Suprapubic skin (tissue), 4 donors: ENCODE measurements around the gene CFAP20DC. TPM values are rescaled to one million over a fixed set of nuclear protein-coding genes. Genes with fewer than 3 reads are reported as not detected.

Experiments used
- DNase-seq, 2 donors: peaks; one replicate each; pipeline ENCODE4 v3.0.0-alpha.2; 2019; ENCODE audit warnings: low spot score in 2 of 2
- H3K27ac ChIP-seq: fragments of 200-600 bp; sonication (generic); one replicate; pipeline ENCODE4 v1.5.1; 2019
- H3K27me3 ChIP-seq: fragments of 200-600 bp; sonication (generic); one replicate; pipeline ENCODE4 v1.5.1; 2019
- H3K36me3 ChIP-seq: fragments of 200-600 bp; sonication (generic); one replicate; pipeline ENCODE4 v1.5.1; 2019
- H3K4me1 ChIP-seq: fragments of 200-600 bp; sonication (generic); one replicate; pipeline ENCODE4 v1.5.1; 2019
- H3K4me3 ChIP-seq: fragments of 200-600 bp; sonication (generic); one replicate; pipeline ENCODE4 v1.5.1; 2019; ENCODE audit warnings: mild to moderate bottlenecking
- H3K9me3 ChIP-seq: fragments of 200-600 bp; sonication (generic); one replicate; pipeline ENCODE4 v1.5.1; 2019
- EP300 ChIP-seq: sonication (generic); formaldehyde crosslinking; IDR thresholded peaks from one replicate; pipeline ENCODE4 v1.6.1; 2017; ENCODE audit warnings: antibody characterized with exemption
- POLR2A ChIP-seq, 2 donors: fragments of 450-650 bp; IDR thresholded peaks; one replicate each; pipeline ENCODE4 v1.6.1; 2017; ENCODE audit warnings: antibody characterized with exemption in 2 of 2, mild to moderate bottlenecking in 2 of 2, moderate library complexity in 2 of 2
- POLR2AphosphoS5 ChIP-seq, 3 donors: sonication (generic); formaldehyde crosslinking; IDR thresholded peaks; one replicate each; pipeline ENCODE4 v1.6.1; 2017; ENCODE audit warnings: antibody characterized with exemption in 3 of 3
- WGBS: methylation state at CpG from one replicate; pipeline ENCODE4 v1.1.5; 2018; 5-methylcytosine and 5-hydroxymethylcytosine counted together
- total RNA-seq, 4 donors: library from RNA; depleted of rRNA; stranded (reverse); fragments of >200 nt; gene quantifications; one replicate each; pipeline ENCODE4 v1.1.0, GENCODE V29; 2016
- TF ChIP-seq, protein P1 (sequence below), 2 donors: fragments of 200-600 bp in 1 of 2; fragments of 450-650 bp in 1 of 2; sonication (generic) in 1 of 2; IDR thresholded peaks; one replicate each; pipeline ENCODE4 v1.5.1; 2016 to 2019; ENCODE audit warnings: antibody characterized with exemption in 2 of 2, mild to moderate bottlenecking in 1 of 2, moderate library complexity in 1 of 2

Gene CFAP20DC
- total RNA-seq, 4 donors from 2014 or later: 0.53 to 2.3 (median 0.94) TPM

- H3K27me3 ChIP-seq: no peaks in the 10 kb centered on the region
- H3K4me1 ChIP-seq: no peaks in the 10 kb centered on the region
- no peaks in the 10 kb centered on the region for H3K9me3 ChIP-seq
- DNase-seq: no peak
- 70% methylated on average over 6 of the region's 6 CpGs for WGBS
- TF ChIP-seq EP300: no peak
- TF ChIP-seq POLR2AphosphoS5 (IDR thresholded peaks at IDR 0.05): no peak
- TF ChIP-seq POLR2A (IDR thresholded peaks at IDR 0.05): no peak
- TF ChIP-seq, protein P1, sequence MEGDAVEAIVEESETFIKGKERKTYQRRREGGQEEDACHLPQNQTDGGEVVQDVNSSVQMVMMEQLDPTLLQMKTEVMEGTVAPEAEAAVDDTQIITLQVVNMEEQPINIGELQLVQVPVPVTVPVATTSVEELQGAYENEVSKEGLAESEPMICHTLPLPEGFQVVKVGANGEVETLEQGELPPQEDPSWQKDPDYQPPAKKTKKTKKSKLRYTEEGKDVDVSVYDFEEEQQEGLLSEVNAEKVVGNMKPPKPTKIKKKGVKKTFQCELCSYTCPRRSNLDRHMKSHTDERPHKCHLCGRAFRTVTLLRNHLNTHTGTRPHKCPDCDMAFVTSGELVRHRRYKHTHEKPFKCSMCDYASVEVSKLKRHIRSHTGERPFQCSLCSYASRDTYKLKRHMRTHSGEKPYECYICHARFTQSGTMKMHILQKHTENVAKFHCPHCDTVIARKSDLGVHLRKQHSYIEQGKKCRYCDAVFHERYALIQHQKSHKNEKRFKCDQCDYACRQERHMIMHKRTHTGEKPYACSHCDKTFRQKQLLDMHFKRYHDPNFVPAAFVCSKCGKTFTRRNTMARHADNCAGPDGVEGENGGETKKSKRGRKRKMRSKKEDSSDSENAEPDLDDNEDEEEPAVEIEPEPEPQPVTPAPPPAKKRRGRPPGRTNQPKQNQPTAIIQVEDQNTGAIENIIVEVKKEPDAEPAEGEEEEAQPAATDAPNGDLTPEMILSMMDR (IDR thresholded peaks at IDR 0.05): no peak
- no peak overlapping the region for H3K4me3 ChIP-seq
- no peaks in the 10 kb centered on the region for H3K36me3 ChIP-seq
- no peak overlapping the region for H3K27ac ChIP-seq
These were observed 22.9 kb upstream of the CFAP20DC start for GRCh38 chr3:59072681-59073080.

DNA sequence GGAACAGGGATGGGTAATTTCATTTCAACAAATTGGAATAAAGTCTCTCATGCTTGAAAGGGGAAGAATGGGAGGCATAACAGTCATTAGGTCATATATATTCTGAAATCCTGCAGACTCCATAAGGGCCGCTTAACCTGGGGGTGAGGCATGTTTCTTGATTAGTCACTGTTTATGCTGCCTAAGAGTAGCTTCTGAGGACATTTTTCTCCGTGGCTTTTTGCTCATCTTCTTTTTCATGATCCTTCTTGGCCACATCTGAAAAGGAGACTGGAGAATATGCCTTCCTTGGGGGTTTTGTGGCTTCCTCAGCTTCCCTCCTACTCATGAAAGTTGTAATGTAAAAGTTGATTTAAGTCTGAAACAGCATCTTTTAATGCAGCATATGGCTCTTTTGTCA, 20.0 kb upstream of the CFAP20DC start:
- H3K4me1 ChIP-seq: no peaks in the 10 kb centered on the region
- no peaks in the 10 kb centered on the region for H3K9me3 ChIP-seq
- no peaks in the 10 kb centered on the region for H3K36me3 ChIP-seq
- 78% methylated on average over 2 of the region's 2 CpGs for WGBS
- no peak overlapping the region for H3K4me3 ChIP-seq
- DNase-seq: no peak
- no peak for TF ChIP-seq EP300
- TF ChIP-seq, protein P1 (IDR thresholded peaks at IDR 0.05): no peak
- TF ChIP-seq POLR2A (IDR thresholded peaks at IDR 0.05): no peak
- TF ChIP-seq POLR2AphosphoS5 (IDR thresholded peaks at IDR 0.05): no peak
- H3K27me3 ChIP-seq: no peaks in the 10 kb centered on the region
- H3K27ac ChIP-seq: no peak overlapping the region

- TF ChIP-seq, protein P1 (IDR thresholded peaks at IDR 0.05): no peak
- no peak for TF ChIP-seq EP300
- no peak for TF ChIP-seq POLR2A (IDR thresholded peaks at IDR 0.05)
- TF ChIP-seq POLR2AphosphoS5 (IDR thresholded peaks at IDR 0.05): no peak
- H3K9me3 ChIP-seq: no peaks in the 10 kb centered on the region
- WGBS: 79% methylated on average over 7 of the region's 7 CpGs
- no peaks in the 10 kb centered on the region for H3K4me1 ChIP-seq
- H3K27me3 ChIP-seq: no peaks in the 10 kb centered on the region
- DNase-seq: no peak
- no peaks in the 10 kb centered on the region for H3K36me3 ChIP-seq
- no peak overlapping the region for H3K4me3 ChIP-seq
- H3K27ac ChIP-seq: no peak overlapping the region
These were observed 15.4 kb upstream of the CFAP20DC start for GRCh38 chr3:59065240-59065639.

GRCh38 chr3:59064728-59065127, 14.9 kb upstream of the CFAP20DC start:
- 80% methylated on average over 3 of the region's 3 CpGs for WGBS

DNA sequence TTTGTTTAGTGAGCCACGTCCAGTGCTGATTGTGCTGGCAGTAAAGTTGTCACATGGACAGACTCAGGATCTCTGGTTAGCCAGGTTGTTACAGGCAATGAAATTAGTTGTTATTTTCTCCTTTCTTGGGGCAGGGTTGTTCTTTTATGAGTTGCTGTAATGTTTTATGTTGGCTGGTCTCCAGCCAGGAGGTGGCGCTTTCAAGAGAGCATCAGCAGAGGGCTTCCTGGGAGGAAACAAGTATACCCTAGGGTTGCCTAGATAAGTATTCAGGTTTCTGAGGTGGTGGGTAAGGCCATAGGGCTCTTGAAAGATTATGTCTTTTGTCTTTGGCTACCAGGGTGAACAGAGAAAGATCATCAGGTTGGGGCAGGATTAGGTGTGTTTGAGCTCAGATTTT, 14.5 kb upstream of the CFAP20DC start:
- no peaks in the 10 kb centered on the region for H3K27me3 ChIP-seq
- H3K4me1 ChIP-seq: no peaks in the 10 kb centered on the region
- DNase-seq: no peak
- no peak overlapping the region for H3K27ac ChIP-seq
- TF ChIP-seq POLR2A (IDR thresholded peaks at IDR 0.05): no peak
- TF ChIP-seq POLR2AphosphoS5 (IDR thresholded peaks at IDR 0.05): no peak
- TF ChIP-seq, protein P1 (IDR thresholded peaks at IDR 0.05): no peak
- no peak for TF ChIP-seq EP300
- H3K36me3 ChIP-seq: no peaks in the 10 kb centered on the region
- no peaks in the 10 kb centered on the region for H3K9me3 ChIP-seq
- 96% methylated on average over 2 of the region's 2 CpGs for WGBS
- H3K4me3 ChIP-seq: no peak overlapping the region

More at GRCh38 chr3:59064728-59065127, 14.9 kb upstream of the CFAP20DC start:
- no peak overlapping the region for H3K4me3 ChIP-seq
- H3K36me3 ChIP-seq: no peaks in the 10 kb centered on the region
- no peaks in the 10 kb centered on the region for H3K9me3 ChIP-seq
- no peak overlapping the region for H3K27ac ChIP-seq
- TF ChIP-seq, protein P1 (IDR thresholded peaks at IDR 0.05): no peak
- TF ChIP-seq POLR2A (IDR thresholded peaks at IDR 0.05) (no peak), EP300 (no peak), POLR2AphosphoS5 (IDR thresholded peaks at IDR 0.05) (no peak)
- H3K27me3 ChIP-seq: no peaks in the 10 kb centered on the region
- no peak for DNase-seq
- H3K4me1 ChIP-seq: no peaks in the 10 kb centered on the region
